AG09309 (cell line): ENCODE results near the gene TMEM100.

Experiments used
- DNase-seq: peaks from one replicate; pipeline ENCODE4 v3.0.0-alpha.2; 2010; ENCODE audit warnings: low read depth
- H3K4me3 ChIP-seq: 2 replicates; pipeline ENCODE4 v1.5.1; 2011; ENCODE audit warnings: mild to moderate bottlenecking, low read depth, low read length, moderate library complexity; ENCODE audit not compliant: control insufficient read depth
- TF ChIP-seq, protein P1 (sequence below): IDR thresholded peaks from 2 replicates; pipeline ENCODE4 v1.5.1; 2011; ENCODE audit warnings: mild to moderate bottlenecking, low read depth, low read length, inconsistent platforms; ENCODE audit not compliant: insufficient read depth, control insufficient read depth; ENCODE audit errors: missing control alignments

TMEM100 gene, protein sequence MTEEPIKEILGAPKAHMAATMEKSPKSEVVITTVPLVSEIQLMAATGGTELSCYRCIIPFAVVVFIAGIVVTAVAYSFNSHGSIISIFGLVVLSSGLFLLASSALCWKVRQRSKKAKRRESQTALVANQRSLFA

DNA sequence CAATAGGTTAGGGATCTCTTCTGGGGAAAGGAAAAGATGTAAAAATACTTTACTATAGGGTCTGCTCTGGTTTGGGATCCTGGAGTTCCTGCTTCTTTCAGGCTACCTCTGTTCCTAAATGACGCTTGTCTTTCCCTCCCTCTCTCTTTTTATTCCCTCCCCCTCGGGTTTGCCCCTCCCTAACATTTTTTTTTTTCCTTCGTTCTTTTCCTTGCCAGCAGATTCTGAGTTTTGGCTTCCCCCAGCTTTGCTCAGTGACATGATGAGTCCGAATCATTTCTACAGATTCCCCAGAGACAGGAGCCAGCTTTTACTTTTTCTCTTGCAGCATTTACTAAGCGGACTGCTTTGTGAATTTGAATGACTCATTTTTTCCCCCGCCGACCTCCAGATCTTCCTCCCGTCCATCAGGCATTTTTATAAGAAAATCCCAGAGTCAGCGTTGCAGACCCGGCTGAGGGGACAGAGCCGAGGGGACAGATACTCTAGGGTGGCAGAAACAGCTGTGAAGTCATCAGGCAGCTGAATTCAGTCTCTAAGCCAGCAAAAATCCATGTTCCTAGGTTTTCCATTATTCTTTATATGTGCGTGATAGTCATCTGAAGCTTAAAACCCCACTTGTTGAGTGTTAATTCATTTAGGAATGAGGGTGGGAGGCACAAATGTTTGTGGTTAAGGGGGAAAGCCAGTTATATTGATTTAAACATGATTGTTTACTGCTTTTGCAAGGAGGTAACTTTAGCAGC lies at the start of gene TMEM100:
TSS of gene TMEM100 (minus strand) at position 123 of the 746 bp plus-strand sequence. CDS start 1,794 bp downstream, outside the sequence.
- peak within 1 kb of the TSS; percentile 24 for H3K4me3 ChIP-seq
- peak; percentile 63 for DNase-seq
- TF ChIP-seq, protein P1, sequence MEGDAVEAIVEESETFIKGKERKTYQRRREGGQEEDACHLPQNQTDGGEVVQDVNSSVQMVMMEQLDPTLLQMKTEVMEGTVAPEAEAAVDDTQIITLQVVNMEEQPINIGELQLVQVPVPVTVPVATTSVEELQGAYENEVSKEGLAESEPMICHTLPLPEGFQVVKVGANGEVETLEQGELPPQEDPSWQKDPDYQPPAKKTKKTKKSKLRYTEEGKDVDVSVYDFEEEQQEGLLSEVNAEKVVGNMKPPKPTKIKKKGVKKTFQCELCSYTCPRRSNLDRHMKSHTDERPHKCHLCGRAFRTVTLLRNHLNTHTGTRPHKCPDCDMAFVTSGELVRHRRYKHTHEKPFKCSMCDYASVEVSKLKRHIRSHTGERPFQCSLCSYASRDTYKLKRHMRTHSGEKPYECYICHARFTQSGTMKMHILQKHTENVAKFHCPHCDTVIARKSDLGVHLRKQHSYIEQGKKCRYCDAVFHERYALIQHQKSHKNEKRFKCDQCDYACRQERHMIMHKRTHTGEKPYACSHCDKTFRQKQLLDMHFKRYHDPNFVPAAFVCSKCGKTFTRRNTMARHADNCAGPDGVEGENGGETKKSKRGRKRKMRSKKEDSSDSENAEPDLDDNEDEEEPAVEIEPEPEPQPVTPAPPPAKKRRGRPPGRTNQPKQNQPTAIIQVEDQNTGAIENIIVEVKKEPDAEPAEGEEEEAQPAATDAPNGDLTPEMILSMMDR: no peak

DNA sequence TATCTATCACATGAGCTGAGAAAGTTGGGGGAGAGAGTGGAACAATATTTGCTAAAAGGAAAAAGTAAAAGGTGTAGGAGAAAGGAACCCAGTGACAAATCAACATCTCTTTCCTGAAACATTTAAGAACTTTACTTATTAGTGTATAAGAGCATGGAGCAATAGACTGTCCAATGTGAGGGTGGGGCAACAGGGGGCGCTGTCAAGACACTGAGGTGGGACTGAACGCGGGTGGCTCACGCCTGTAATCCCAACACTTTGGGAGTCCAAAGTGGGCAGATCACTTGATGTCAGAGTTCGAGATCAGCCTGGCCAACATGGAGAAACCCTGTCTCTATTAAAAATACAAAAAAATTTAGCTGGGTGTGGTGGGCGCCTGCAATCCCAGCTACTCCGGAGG lies 49.4 kb upstream of the TMEM100 start:
- DNase-seq: no peak
- TF ChIP-seq, protein P1: peak; percentile 8
- H3K4me3 ChIP-seq: no peak overlapping the region

DNA sequence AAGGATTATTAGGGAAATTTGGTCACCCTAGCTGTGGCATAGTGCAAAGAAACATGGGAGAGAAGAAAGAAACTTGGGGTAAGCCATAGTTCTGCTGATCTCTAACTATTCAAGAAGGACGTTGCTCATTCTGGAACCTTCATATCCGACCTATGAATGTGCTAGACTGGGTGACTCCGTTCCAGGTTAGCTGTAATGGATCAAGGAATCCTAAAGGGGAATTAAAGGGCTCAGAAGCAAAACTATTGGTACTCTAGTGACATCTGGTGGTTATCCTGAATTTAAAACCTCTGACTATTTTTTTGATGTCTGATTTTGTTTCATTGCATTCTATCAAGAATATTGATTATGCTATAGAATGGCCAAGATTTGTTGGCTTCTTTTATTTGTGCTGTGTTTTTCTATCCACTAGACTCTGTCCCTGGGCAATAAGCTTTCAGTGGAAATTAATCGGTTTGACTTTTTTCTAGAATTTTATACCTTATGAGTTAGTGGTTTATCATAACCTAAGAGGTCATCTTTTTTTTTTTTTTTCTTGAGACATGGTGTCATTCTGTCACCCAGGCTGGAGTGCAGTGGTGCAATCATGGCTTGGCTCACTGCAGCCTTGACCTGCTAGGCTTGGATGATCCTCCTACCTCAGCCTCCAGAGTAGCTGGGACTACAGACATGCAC lies 47.7 kb upstream of the TMEM100 start:
- no peak overlapping the region for H3K4me3 ChIP-seq
- TF ChIP-seq, protein P1: peak; percentile 43
- DNase-seq: peak; percentile 42

DNA sequence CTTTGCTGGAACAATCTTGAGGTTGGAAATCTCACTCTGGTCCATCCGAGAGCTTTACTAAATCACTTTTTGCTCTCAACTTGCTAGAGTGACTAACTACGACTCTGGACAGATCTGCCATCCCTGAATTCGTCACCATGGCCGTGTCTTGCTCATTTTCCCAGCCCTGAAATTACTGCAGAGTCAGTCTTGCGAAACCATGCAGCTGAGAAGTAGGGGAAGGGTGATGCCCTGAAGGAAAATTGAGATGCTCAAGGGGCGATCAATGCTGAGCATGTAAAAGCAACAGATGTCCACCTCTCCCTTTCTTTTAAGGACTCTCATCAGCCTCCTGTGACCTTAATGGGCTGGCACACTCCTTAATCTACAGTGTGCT lies 46.9 kb upstream of the TMEM100 start:
- H3K4me3 ChIP-seq: no peak overlapping the region
- TF ChIP-seq, protein P1: no peak
- peak; percentile 61 for DNase-seq

DNA sequence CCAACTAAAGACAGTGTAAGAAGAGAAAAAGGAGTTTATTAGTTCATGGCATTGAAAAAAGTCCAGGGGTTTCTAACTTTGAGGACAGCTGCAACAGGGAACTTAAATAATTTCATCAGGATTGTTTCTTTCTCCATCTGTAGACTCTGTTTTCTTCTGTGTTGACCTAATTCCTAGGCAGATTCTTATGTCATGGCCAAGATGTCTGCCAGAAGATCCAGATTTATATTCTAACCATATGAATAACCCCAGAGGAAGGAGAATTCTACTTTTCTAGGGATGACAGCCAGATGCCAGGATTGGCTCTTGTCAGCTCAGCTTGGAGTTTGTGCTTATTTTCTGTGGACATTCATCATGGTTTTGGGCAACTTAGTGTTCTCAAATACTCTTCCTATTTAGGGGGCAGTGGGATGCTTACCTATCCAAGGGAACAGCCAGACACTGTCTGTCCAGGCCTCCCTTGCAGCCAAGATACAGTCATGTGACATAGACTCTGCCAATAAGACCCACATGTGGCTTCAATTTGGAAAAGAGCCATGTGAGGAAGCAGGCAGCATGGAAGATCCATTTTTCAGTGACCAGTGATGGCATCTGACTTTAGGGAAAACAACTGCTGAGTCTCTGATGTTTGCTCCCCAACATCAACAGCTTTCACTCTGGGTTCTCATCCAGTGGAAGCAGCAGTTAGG lies 46.4 kb upstream of the TMEM100 start:
- no peak overlapping the region for H3K4me3 ChIP-seq
- no peak for DNase-seq
- TF ChIP-seq, protein P1: no peak

DNA sequence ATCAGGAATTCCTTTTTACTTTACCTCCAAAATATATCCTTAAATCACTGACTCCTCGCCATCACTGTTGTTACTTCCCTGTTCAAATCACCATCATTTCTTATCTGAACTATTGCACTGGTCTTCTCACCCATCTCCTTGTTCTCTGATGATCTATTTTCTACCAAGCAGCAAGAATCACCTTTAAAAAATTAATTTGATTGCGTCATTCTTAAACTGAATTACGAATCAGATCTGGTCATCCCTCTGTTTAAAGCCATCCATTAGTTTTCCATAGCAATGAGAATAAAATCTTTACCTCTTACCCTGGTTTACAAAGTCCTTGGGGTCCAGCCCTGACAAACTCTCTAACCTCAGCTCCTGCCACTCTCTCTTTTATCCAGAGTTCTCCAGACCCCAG lies 42.8 kb upstream of the TMEM100 start:
- DNase-seq: no peak
- H3K4me3 ChIP-seq: no peak overlapping the region
- TF ChIP-seq, protein P1: no peak
